Skeletal muscle satellite cell (primary cell): ENCODE data around the gene C6orf132.

Source experiments
- H3K27me3 ChIP-seq: 2 replicates; pipeline ENCODE4 v1.7.0; 2013; ENCODE audit warnings: low read length; ENCODE audit not compliant: control insufficient read depth, insufficient read depth
- H3K36me3 ChIP-seq: 2 replicates; pipeline ENCODE4 v1.7.0; 2013; ENCODE audit warnings: mild to moderate bottlenecking, control low read depth, low read length; ENCODE audit not compliant: insufficient read depth
- H3K4me1 ChIP-seq: 2 replicates; pipeline ENCODE4 v1.7.0; 2013; ENCODE audit warnings: low read length; ENCODE audit not compliant: control insufficient read depth, insufficient read depth
- H3K4me2 ChIP-seq: 2 replicates; pipeline ENCODE4 v1.7.0; 2013; ENCODE audit warnings: mild to moderate bottlenecking, low read length
- H3K4me3 ChIP-seq: 2 replicates; pipeline ENCODE4 v1.7.0; 2013; ENCODE audit warnings: low read length
- H3K9ac ChIP-seq: 2 replicates; pipeline ENCODE4 v1.7.0; 2013; ENCODE audit warnings: mild to moderate bottlenecking, low read depth, low read length, moderate library complexity
- H3K9me3 ChIP-seq: replicated peaks from 2 replicates; pipeline ENCODE4 v1.7.0; 2013; ENCODE audit warnings: mild to moderate bottlenecking, control low read depth, low read length

The C6orf132 gene

GRCh38 chr6:42103216-42103615 lies 39.2 kb downstream of the C6orf132 start:
- Histone ChIP-seq H3K4me3 (no peak overlapping the region), H3K27me3 (no peaks in the 10 kb centered on the region), H3K9ac (no peak overlapping the region), H3K36me3 (peaks cover 5% of the 10 kb centered on the region), H3K9me3 (no peaks in the 10 kb centered on the region), H3K4me1 (peaks cover 21% of the 10 kb centered on the region), H3K4me2 (no peak overlapping the region)

GRCh38 chr6:42101186-42101657 lies 41.2 kb downstream of the C6orf132 start:
- H3K9ac ChIP-seq, result no peak overlapping the region
- H3K27me3 ChIP-seq, result no peaks in the 10 kb centered on the region
- no peak overlapping the region for H3K4me2 ChIP-seq
- peaks cover 5% of the 10 kb centered on the region for H3K36me3 ChIP-seq
- H3K9me3 ChIP-seq, result no peaks in the 10 kb centered on the region
- peaks cover 21% of the 10 kb centered on the region for H3K4me1 ChIP-seq
- no peak overlapping the region for H3K4me3 ChIP-seq

- Histone ChIP-seq H3K4me2 (peak overlapping the region; percentile 58), H3K4me3 (no peak overlapping the region), H3K9me3 (no peaks in the 10 kb centered on the region), H3K36me3 (no peaks in the 10 kb centered on the region), H3K27me3 (no peaks in the 10 kb centered on the region), H3K9ac (peak overlapping the region; percentile 15), H3K4me1 (peaks cover 21% of the 10 kb centered on the region)
These were observed 42.2 kb downstream of the C6orf132 start for GRCh38 chr6:42100029-42100901.

GRCh38 chr6:42099340-42100028 lies 42.9 kb downstream of the C6orf132 start:
- H3K9ac ChIP-seq, result peak overlapping the region; percentile 15
- no peak overlapping the region for H3K4me3 ChIP-seq
- H3K27me3 ChIP-seq, result no peaks in the 10 kb centered on the region
- H3K4me2 ChIP-seq, result peak overlapping the region; percentile 58
- no peaks in the 10 kb centered on the region for H3K36me3 ChIP-seq
- H3K4me1 ChIP-seq, result peaks cover 21% of the 10 kb centered on the region
- no peaks in the 10 kb centered on the region for H3K9me3 ChIP-seq

GRCh38 chr6:42095776-42096541 lies 46.5 kb downstream of the C6orf132 start:
- Histone ChIP-seq H3K27me3 (no peaks in the 10 kb centered on the region), H3K4me1 (peaks cover 16% of the 10 kb centered on the region), H3K9me3 (no peaks in the 10 kb centered on the region), H3K36me3 (no peaks in the 10 kb centered on the region), H3K4me3 (no peak overlapping the region), H3K9ac (no peak overlapping the region), H3K4me2 (no peak overlapping the region)

- Histone ChIP-seq H3K27me3 (no peaks in the 10 kb centered on the region), H3K4me2 (no peak overlapping the region), H3K36me3 (no peaks in the 10 kb centered on the region)
These were observed 47.3 kb downstream of the C6orf132 start for GRCh38 chr6:42095094-42095493.

GRCh38 chr6:42093582-42094329 lies 48.7 kb downstream of the C6orf132 start:
- no peaks in the 10 kb centered on the region for H3K36me3 ChIP-seq
- H3K4me1 ChIP-seq, result no peaks in the 10 kb centered on the region
- no peak overlapping the region for H3K4me3 ChIP-seq
- no peak overlapping the region for H3K4me2 ChIP-seq
- no peaks in the 10 kb centered on the region for H3K9me3 ChIP-seq
- no peak overlapping the region for H3K9ac ChIP-seq
- no peaks in the 10 kb centered on the region for H3K27me3 ChIP-seq

More at GRCh38 chr6:42095094-42095493, 47.3 kb downstream of the C6orf132 start:
- H3K9ac ChIP-seq, result no peak overlapping the region
- H3K4me3 ChIP-seq, result no peak overlapping the region
- H3K4me1 ChIP-seq, result peaks cover 9% of the 10 kb centered on the region
- no peaks in the 10 kb centered on the region for H3K9me3 ChIP-seq

- Histone ChIP-seq H3K9me3 (no peaks in the 10 kb centered on the region), H3K27me3 (no peaks in the 10 kb centered on the region), H3K36me3 (no peaks in the 10 kb centered on the region), H3K4me2 (no peak overlapping the region), H3K4me1 (peaks cover 9% of the 10 kb centered on the region), H3K9ac (no peak overlapping the region), H3K4me3 (no peak overlapping the region)
These were observed 50.7 kb downstream of the C6orf132 start for GRCh38 chr6:42091718-42092023.

- H3K4me3 ChIP-seq, result no peak overlapping the region
These were observed 51.4 kb downstream of the C6orf132 start for GRCh38 chr6:42090819-42091717.

GRCh38 chr6:42088101-42088591 lies 54.3 kb downstream of the C6orf132 start:
- no peaks in the 10 kb centered on the region for H3K9me3 ChIP-seq
- H3K4me3 ChIP-seq, result no peak overlapping the region
- peak overlapping the region; percentile 13 for H3K4me2 ChIP-seq
- H3K9ac ChIP-seq, result no peak overlapping the region
- H3K36me3 ChIP-seq, result no peaks in the 10 kb centered on the region
- H3K27me3 ChIP-seq, result no peaks in the 10 kb centered on the region
- peaks cover 9% of the 10 kb centered on the region for H3K4me1 ChIP-seq

More at GRCh38 chr6:42090819-42091717, 51.4 kb downstream of the C6orf132 start:
- no peak overlapping the region for H3K9ac ChIP-seq
- H3K9me3 ChIP-seq, result no peaks in the 10 kb centered on the region
- no peak overlapping the region for H3K4me2 ChIP-seq
- no peaks in the 10 kb centered on the region for H3K27me3 ChIP-seq
- H3K4me1 ChIP-seq, result peaks cover 9% of the 10 kb centered on the region
- H3K36me3 ChIP-seq, result no peaks in the 10 kb centered on the region
